A673 (cell line): ENCODE results near the gene HEXD. TPM values are rescaled to one million over a fixed set of nuclear protein-coding genes. Genes with fewer than 3 reads are reported as not detected.
A peak's percentile ranks its signal among the peaks of the same experiment; 100 is the strongest.

ENCODE experiments used
- BruUV-seq: library from RNA; stranded (reverse); fragments of 400-500 nt; replicated peaks from 2 replicates; lab custom pipeline; 2021; lab: Mats Ljungman, UMichigan
- CTCF ChIA-PET: fragments of 300-600 bp; sonication (Branson Sonifier 250); formaldehyde crosslinking; loops from one replicate; lab custom pipeline; 2022; ENCODE audit warnings: antibody characterized with exemption; lab: Charles Lee
- POLR2A ChIA-PET: fragments of 300-600 bp; sonication (Branson Sonifier 250); formaldehyde crosslinking; loops from one replicate; lab custom pipeline; 2022; ENCODE audit warnings: antibody characterized with exemption; ENCODE audit not compliant: low non-redundant PET; lab: Charles Lee
- DNase-seq: peaks from one replicate; pipeline ENCODE4 v3.0.0-alpha.2; 2015; ENCODE audit warnings: low spot score
- H3K27ac ChIP-seq: fragments of 200-600 bp; sonication (generic); 2 replicates; pipeline ENCODE4 v1.5.1; 2016; ENCODE audit warnings: mixed run types, low read depth, mild to moderate bottlenecking, mixed read lengths, antibody characterized with exemption, low read length; ENCODE audit not compliant: poor library complexity, severe bottlenecking
- H3K27me3 ChIP-seq: fragments of 200-600 bp; sonication (generic); replicated peaks from 2 replicates; pipeline ENCODE4 v1.6.1; 2017; ENCODE audit warnings: mixed run types, low read depth, mild to moderate bottlenecking, mixed read lengths, antibody characterized with exemption, low read length; ENCODE audit not compliant: insufficient read depth, poor library complexity
- H3K36me3 ChIP-seq: fragments of 200-600 bp; sonication (generic); 2 replicates; pipeline ENCODE4 v1.6.1; 2016; ENCODE audit warnings: mixed run types, mild to moderate bottlenecking, mixed read lengths, antibody characterized with exemption, low read length; ENCODE audit not compliant: insufficient read depth, poor library complexity, severe bottlenecking
- H3K4me1 ChIP-seq: fragments of 200-600 bp; sonication (generic); 2 replicates; pipeline ENCODE4 v1.6.1; 2017; ENCODE audit warnings: mixed run types, mild to moderate bottlenecking, mixed read lengths, antibody characterized with exemption, low read length; ENCODE audit not compliant: insufficient read depth, poor library complexity, severe bottlenecking
- H3K4me3 ChIP-seq: fragments of 200-600 bp; sonication (generic); 2 replicates; pipeline ENCODE4 v1.5.1; 2016; ENCODE audit warnings: low read depth, mixed run types, mild to moderate bottlenecking, mixed read lengths, low read length; ENCODE audit not compliant: poor library complexity, severe bottlenecking
- H3K9me3 ChIP-seq: fragments of 200-600 bp; sonication (generic); 2 replicates; pipeline ENCODE4 v1.6.1; 2016; ENCODE audit warnings: mixed run types, low read depth, mild to moderate bottlenecking, mixed read lengths, antibody characterized with exemption, low read length; ENCODE audit not compliant: poor library complexity, severe bottlenecking
- EZH2 ChIP-seq: fragments of 200-600 bp; sonication (generic); IDR thresholded peaks from 2 replicates; pipeline ENCODE4 v1.6.1; 2017; ENCODE audit warnings: borderline replicate concordance, low read depth, mild to moderate bottlenecking, mixed read lengths, antibody characterized with exemption, low read length; ENCODE audit not compliant: poor library complexity, severe bottlenecking
- intact Hi-C: fragments of 100-400 bp; cut with micrococcal nuclease; formaldehyde crosslinking; loops from one replicate; pipeline ENCODE4 v1.10.0; 2022; ENCODE audit not compliant: unreplicated experiment
- total RNA-seq: library from RNA; stranded (reverse); gene quantifications from 2 replicates; pipeline ENCODE4 v1.2.3, GENCODE V29; 2021
- TF ChIP-seq, protein P1 (sequence below): fragments of 300-800, 200-600 bp; sonication (generic); conservative IDR thresholded peaks from 2 replicates; pipeline ENCODE4 v1.5.1; 2017; ENCODE audit warnings: low read depth, mild to moderate bottlenecking, antibody characterized with exemption, low read length, moderate library complexity, mixed read lengths

The HEXD gene
- total RNA-seq, 1 experiment from 2014 or later = 20.1 TPM

DNA sequence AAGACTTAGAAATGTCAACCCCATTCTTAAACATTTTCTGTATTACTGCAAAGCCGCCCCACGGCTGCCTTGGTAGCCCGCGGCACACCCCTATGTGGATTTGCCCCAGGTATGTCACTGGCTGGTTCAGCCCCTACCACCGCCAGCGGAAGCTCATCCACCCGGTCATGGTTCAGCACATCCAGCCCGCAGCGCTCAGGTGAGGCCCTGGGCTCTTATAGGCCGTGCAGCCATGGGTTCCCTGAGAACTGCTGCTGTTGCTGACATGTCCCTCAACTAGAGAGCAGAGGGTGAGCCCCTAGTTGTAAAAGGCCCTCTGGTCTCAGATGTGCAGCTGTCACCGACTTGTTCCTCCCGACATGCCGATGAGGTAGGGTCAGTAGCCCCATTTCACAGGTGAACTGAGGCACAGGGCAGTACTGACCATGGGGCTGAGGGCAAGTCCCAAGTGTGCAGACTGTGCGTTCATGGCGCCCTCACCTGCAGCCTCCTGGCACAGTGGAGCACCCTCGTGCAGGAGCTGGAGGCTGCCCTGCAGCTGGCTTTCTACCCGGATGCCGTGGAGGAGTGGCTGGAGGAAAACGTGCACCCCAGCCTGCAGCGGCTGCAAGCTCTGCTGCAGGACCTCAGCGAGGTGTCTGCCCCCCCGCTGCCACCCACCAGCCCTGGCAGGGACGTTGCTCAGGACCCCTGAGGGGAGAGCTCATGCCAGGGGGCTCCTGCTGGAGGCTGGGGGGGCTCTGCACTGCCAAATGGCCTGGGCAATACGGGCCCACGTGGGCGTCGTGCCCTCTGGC lies 23.7 kb downstream of the HEXD start:
- no peaks in the 10 kb centered on the region for H3K27me3 ChIP-seq
- CTCF ChIA-PET = no interaction called here
- TF ChIP-seq, protein P1, sequence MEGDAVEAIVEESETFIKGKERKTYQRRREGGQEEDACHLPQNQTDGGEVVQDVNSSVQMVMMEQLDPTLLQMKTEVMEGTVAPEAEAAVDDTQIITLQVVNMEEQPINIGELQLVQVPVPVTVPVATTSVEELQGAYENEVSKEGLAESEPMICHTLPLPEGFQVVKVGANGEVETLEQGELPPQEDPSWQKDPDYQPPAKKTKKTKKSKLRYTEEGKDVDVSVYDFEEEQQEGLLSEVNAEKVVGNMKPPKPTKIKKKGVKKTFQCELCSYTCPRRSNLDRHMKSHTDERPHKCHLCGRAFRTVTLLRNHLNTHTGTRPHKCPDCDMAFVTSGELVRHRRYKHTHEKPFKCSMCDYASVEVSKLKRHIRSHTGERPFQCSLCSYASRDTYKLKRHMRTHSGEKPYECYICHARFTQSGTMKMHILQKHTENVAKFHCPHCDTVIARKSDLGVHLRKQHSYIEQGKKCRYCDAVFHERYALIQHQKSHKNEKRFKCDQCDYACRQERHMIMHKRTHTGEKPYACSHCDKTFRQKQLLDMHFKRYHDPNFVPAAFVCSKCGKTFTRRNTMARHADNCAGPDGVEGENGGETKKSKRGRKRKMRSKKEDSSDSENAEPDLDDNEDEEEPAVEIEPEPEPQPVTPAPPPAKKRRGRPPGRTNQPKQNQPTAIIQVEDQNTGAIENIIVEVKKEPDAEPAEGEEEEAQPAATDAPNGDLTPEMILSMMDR = no peak
- no peak for TF ChIP-seq EZH2
- BruUV-seq = no TSS peak
- no peak for DNase-seq
- intact Hi-C loops = no loop called here
- H3K36me3 ChIP-seq = peaks cover 10% of the 10 kb centered on the region
- no peak overlapping the region for H3K27ac ChIP-seq
- peaks cover 10% of the 10 kb centered on the region for H3K4me1 ChIP-seq
- no peaks in the 10 kb centered on the region for H3K9me3 ChIP-seq
- POLR2A ChIA-PET = no interaction called here
- no peak overlapping the region for H3K4me3 ChIP-seq

- CTCF ChIA-PET = no interaction called here
- TF ChIP-seq, protein P1 = no peak
- TF ChIP-seq EZH2 = no peak
- DNase-seq = no peak
- TSS peak; percentile 48 for BruUV-seq
- POLR2A ChIA-PET = no interaction called here
- intact Hi-C loops = no loop called here
- no peaks in the 10 kb centered on the region for H3K9me3 ChIP-seq
- H3K4me3 ChIP-seq = no peak overlapping the region
- H3K27ac ChIP-seq = no peak overlapping the region
- H3K36me3 ChIP-seq = peaks cover 10% of the 10 kb centered on the region
- peaks cover 10% of the 10 kb centered on the region for H3K4me1 ChIP-seq
- H3K27me3 ChIP-seq = no peaks in the 10 kb centered on the region
Measured at GRCh38 chr17:82442643-82443464, 24.7 kb downstream of the HEXD start.

DNA sequence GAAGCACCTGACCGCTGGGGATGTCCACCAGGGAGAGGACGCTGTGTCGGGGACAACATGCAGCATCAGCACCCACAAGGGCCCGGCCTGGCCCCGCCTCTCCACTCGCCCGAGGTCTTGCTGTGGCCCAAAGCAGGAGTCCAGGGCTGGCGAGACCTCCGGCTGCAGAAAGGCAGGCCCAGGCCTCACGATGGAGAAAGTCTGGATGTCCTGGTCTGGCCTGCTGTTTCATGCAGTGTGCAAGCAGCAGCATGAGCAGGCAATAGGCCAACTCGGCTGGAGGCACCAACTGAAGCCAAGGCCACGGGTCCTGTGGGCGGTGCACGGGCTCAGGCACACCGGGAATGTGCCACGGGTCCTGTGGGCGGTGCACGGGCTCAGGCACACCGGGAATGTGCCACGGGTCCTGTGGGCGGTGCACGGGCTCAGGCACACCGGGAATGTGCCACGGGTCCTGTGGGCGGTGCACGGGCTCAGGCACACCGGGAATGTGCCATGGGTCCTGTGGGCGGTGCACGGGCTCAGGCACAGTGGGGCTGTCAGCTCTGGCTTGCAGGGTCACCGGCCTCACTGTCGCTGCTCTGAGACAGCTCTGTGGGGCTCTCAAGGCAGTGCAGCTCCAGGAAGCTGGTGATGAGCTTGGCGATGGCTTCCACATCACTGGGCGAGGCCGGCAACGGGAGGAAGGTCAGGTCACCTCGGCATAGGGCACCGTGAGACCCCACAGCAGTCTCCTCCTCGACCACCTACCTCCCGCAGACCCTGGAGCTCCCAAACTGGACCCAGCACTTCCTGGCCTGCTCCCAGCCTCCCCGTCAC lies 25.5 kb downstream of the HEXD start:
- TF ChIP-seq, protein P1 = no peak
- no peak for TF ChIP-seq EZH2
- peaks cover 10% of the 10 kb centered on the region for H3K36me3 ChIP-seq
- intact Hi-C loops = no loop called here
- BruUV-seq = no TSS peak
- no peaks in the 10 kb centered on the region for H3K27me3 ChIP-seq
- ChIA-PET POLR2A (no interaction called here), CTCF (no interaction called here)
- no peak for DNase-seq
- no peak overlapping the region for H3K4me3 ChIP-seq
- no peak overlapping the region for H3K27ac ChIP-seq
- no peaks in the 10 kb centered on the region for H3K9me3 ChIP-seq
- H3K4me1 ChIP-seq = peaks cover 10% of the 10 kb centered on the region
